ENCODE measurements around the gene FBXL17. TPM values are rescaled to one million over a fixed set of nuclear protein-coding genes. Genes with fewer than 3 reads are reported as not detected.

The FBXL17 gene
- total RNA-seq, 2 experiments from 2014 or later, result 3.1 to 6.6 TPM

- ChIA-PET POLR2A (no interaction called here), CTCF (no interaction called here)
- Mint-ChIP-seq H3K4me1 (peaks cover 11% of the 10 kb centered on the region), H3K27me3 (no peaks in the 10 kb centered on the region), H3K4me3 (no peak overlapping the region), H3K9me3 (ENCODE audit: low read depth) (no peaks in the 10 kb centered on the region), H3K36me3 (ENCODE audit: low read depth) (no peaks in the 10 kb centered on the region), H3K27ac (no peak overlapping the region)
- intact Hi-C loops (cut with DNase I, micrococcal nuclease), result loop anchor here in 1 of 2 experiments (5.0 kb wide), 1 partner anchor 783 kb away; no protein-coding TSS in a partner anchor
- DNase-seq (no peak), ATAC-seq (no peak)
These were observed 117.4 kb downstream of the FBXL17 start for GRCh38 chr5:108264533-108264932.

- intact Hi-C loops (cut with DNase I, micrococcal nuclease), result loop anchor here in 1 of 2 experiments (5.0 kb wide), 1 partner anchor 784 kb away; no protein-coding TSS in a partner anchor
- ChIA-PET POLR2A (no interaction called here), CTCF (interaction anchor here (4.9 to 6.2 kb wide), 2 partner anchors 8 to 80 kb away, joined by 23 to 96 read pairs; no protein-coding TSS in a partner anchor)
- Mint-ChIP-seq H3K4me3 (no peak overlapping the region), H3K27me3 (no peaks in the 10 kb centered on the region), H3K36me3 (ENCODE audit: low read depth) (no peaks in the 10 kb centered on the region), H3K9me3 (ENCODE audit: low read depth) (no peaks in the 10 kb centered on the region), H3K27ac (no peak overlapping the region), H3K4me1 (peaks cover 13% of the 10 kb centered on the region)
- ATAC-seq (no peak), DNase-seq (no peak)
These were observed 118.6 kb downstream of the FBXL17 start for GRCh38 chr5:108263338-108263737.

GRCh38 chr5:108260858-108261170 lies 121.1 kb downstream of the FBXL17 start:
- H3K4me3 Mint-ChIP-seq, result no peak overlapping the region
- CTCF ChIA-PET, result interaction anchor here (0.6 to 6.2 kb wide), 20 partner anchors 9 to 647 kb away, joined by 3 to 96 read pairs (median 4); no protein-coding TSS in a partner anchor

DNA sequence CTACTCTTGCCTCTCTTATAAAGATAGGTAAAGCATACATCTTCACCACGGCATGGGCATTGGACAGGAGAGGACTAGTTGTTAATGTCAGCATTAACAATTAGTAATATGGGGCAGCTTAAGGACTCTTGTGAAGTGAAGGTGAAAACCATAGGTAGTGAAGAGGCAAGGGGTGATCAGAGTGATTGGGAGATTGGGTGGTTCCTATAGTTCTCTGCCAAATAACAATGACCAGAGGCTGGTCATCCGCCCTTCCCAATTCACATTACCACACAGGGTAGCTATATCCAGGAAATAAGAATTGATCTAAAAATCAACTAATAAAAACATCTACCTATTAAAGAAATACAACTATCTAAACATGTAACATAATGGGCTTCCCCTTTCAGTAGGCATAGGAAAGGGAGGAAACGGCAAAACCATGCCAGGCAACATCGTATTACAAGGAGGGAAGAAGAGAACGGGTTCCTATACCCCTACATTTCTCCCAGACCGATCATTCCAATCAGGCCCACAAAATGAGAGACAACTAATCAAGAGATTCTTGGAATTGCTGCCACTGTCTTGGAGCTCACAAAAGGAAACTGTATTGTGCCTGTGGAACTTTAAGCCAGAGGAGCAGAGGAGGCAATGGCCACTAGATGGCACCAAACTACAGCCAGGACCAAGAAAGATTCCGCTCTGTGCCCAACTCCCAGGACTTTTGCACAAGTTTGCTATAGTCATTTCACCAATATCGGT lies 121.6 kb downstream of the FBXL17 start:
- H3K27ac Mint-ChIP-seq, result no peak overlapping the region
- ATAC-seq (peak; percentile 90), DNase-seq (peak; percentile 83)
- peak overlapping the region; percentile 32 for H3K4me3 Mint-ChIP-seq
- intact Hi-C loops (cut with DNase I, micrococcal nuclease), result loop anchor here (1.0 to 5.0 kb wide), 2 partner anchors 85 to 787 kb away; no protein-coding TSS in a partner anchor
- no peaks in the 10 kb centered on the region for H3K9me3 Mint-ChIP-seq (ENCODE audit: low read depth)
- no peaks in the 10 kb centered on the region for H3K27me3 Mint-ChIP-seq
- H3K36me3 Mint-ChIP-seq (ENCODE audit: low read depth), result no peaks in the 10 kb centered on the region
- ChIA-PET CTCF (interaction anchor here (0.5 to 6.2 kb wide), 30 partner anchors 8 to 1562 kb away, joined by 3 to 96 read pairs (median 3); no protein-coding TSS in a partner anchor), POLR2A (no interaction called here)
- peaks cover 12% of the 10 kb centered on the region for H3K4me1 Mint-ChIP-seq

More at GRCh38 chr5:108260858-108261170, 121.1 kb downstream of the FBXL17 start:
- DNase-seq, result no peak
- POLR2A ChIA-PET, result no interaction called here
- no peaks in the 10 kb centered on the region for H3K36me3 Mint-ChIP-seq (ENCODE audit: low read depth)
- H3K9me3 Mint-ChIP-seq (ENCODE audit: low read depth), result no peaks in the 10 kb centered on the region
- no peak overlapping the region for H3K27ac Mint-ChIP-seq
- no peaks in the 10 kb centered on the region for H3K27me3 Mint-ChIP-seq
- ATAC-seq, result no peak
- intact Hi-C loops (cut with DNase I, micrococcal nuclease), result loop anchor here (1.0 to 5.0 kb wide), 2 partner anchors 84 to 786 kb away; no protein-coding TSS in a partner anchor
- H3K4me1 Mint-ChIP-seq, result peaks cover 13% of the 10 kb centered on the region

- DNase-seq (no peak), ATAC-seq (no peak)
- H3K4me3 Mint-ChIP-seq, result no peak overlapping the region
- H3K9me3 Mint-ChIP-seq (ENCODE audit: low read depth), result no peaks in the 10 kb centered on the region
- POLR2A ChIA-PET, result interaction anchor here (0.6 kb wide), 1 partner anchor 1612 kb away, joined by 5 read pairs; no protein-coding TSS in a partner anchor
- CTCF ChIA-PET, result interaction anchor here (0.6 to 6.2 kb wide), 13 partner anchors 7 to 1074 kb away, joined by 3 to 96 read pairs (median 3); no protein-coding TSS in a partner anchor
- intact Hi-C loops (cut with DNase I, micrococcal nuclease), result no loop called here
- H3K27me3 Mint-ChIP-seq, result no peaks in the 10 kb centered on the region
- H3K27ac Mint-ChIP-seq, result no peak overlapping the region
- no peaks in the 10 kb centered on the region for H3K36me3 Mint-ChIP-seq (ENCODE audit: low read depth)
- H3K4me1 Mint-ChIP-seq, result peaks cover 10% of the 10 kb centered on the region
These were observed 122.6 kb downstream of the FBXL17 start for GRCh38 chr5:108259306-108259705.

GRCh38 chr5:108257996-108258395 lies 123.9 kb downstream of the FBXL17 start:
- intact Hi-C loops (cut with DNase I, micrococcal nuclease), result no loop called here
- ChIA-PET POLR2A (no interaction called here), CTCF (interaction anchor here (1.1 to 6.2 kb wide), 2 partner anchors 16 to 86 kb away, joined by 3 to 96 read pairs; no protein-coding TSS in a partner anchor)
- Mint-ChIP-seq H3K9me3 (ENCODE audit: low read depth) (no peaks in the 10 kb centered on the region), H3K4me3 (no peak overlapping the region), H3K4me1 (peaks cover 10% of the 10 kb centered on the region), H3K27ac (no peak overlapping the region), H3K36me3 (ENCODE audit: low read depth) (no peaks in the 10 kb centered on the region), H3K27me3 (no peaks in the 10 kb centered on the region)
- no peak for DNase-seq
- no peak for ATAC-seq

- no peaks in the 10 kb centered on the region for H3K27me3 Mint-ChIP-seq
- no peak for ATAC-seq
- peaks cover 4% of the 10 kb centered on the region for H3K4me1 Mint-ChIP-seq
- H3K4me3 Mint-ChIP-seq, result no peak overlapping the region
- intact Hi-C loops (cut with DNase I, micrococcal nuclease), result no loop called here
- ChIA-PET CTCF (no interaction called here), POLR2A (no interaction called here)
- no peaks in the 10 kb centered on the region for H3K36me3 Mint-ChIP-seq (ENCODE audit: low read depth)
- no peak for DNase-seq
- H3K9me3 Mint-ChIP-seq (ENCODE audit: low read depth), result no peaks in the 10 kb centered on the region
- no peak overlapping the region for H3K27ac Mint-ChIP-seq
These were observed 126.4 kb downstream of the FBXL17 start for GRCh38 chr5:108255468-108255867.

DNA sequence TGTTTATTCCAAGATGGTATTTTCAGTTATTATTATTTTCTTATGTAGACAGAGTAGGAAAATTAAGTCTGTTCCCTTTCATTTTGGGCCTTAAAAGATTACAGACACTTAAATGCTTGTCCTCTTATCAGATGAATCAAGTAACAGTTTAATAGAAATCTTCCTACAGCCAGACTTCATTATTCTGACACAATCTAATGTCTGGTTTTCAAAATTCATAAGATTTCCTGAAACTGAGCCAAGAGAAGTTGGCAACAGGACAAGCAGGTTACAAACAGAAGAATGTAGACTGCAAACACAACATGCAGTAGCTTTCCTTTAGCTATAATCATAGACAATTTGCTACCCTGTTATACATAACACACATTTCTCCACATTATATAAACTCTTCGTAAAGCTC lies 130.5 kb downstream of the FBXL17 start:
- DNase-seq (no peak), ATAC-seq (no peak)
- Mint-ChIP-seq H3K27ac (no peak overlapping the region), H3K9me3 (ENCODE audit: low read depth) (no peaks in the 10 kb centered on the region), H3K4me1 (no peaks in the 10 kb centered on the region), H3K27me3 (no peaks in the 10 kb centered on the region), H3K36me3 (ENCODE audit: low read depth) (no peaks in the 10 kb centered on the region), H3K4me3 (no peak overlapping the region)
- intact Hi-C loops (cut with DNase I, micrococcal nuclease), result no loop called here
- ChIA-PET CTCF (interaction anchor here (2.1 kb wide), 1 partner anchor 9 kb away, joined by 9 read pairs; no protein-coding TSS in a partner anchor), POLR2A (no interaction called here)

DNA sequence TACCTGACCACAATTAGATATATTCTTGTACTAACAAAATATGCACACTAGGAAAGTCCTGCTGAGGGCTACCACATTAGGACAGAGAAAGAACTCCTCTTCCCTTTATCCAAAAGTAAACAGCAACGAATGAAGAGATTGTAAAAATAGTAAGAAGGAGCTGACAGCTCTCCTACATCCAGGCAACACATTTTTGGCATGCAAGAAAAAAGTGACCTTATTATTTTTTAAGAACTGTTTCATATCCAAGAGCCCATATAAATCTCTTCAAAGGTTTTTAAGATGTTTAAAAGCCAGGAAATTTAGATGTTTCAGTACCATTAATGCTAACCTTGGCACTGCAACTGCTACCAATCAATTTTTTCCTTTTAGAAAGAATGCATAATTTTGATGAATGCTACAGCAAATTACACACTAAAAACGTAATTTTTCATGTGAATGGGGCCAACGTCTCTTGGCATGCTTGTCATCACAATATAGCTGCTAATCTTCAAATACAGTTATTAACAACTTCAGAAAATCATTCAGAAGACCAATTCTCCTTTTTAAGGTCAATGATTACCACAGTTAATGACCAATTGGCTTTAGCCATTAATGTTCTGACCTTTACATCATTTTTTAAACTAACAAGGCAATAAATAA lies 132.0 kb downstream of the FBXL17 start:
- intact Hi-C loops (cut with DNase I, micrococcal nuclease), result no loop called here
- H3K9me3 Mint-ChIP-seq (ENCODE audit: low read depth), result no peaks in the 10 kb centered on the region
- H3K27me3 Mint-ChIP-seq, result no peaks in the 10 kb centered on the region
- H3K36me3 Mint-ChIP-seq (ENCODE audit: low read depth), result no peaks in the 10 kb centered on the region
- CTCF ChIA-PET, result interaction anchor here (0.6 to 1.2 kb wide), 2 partner anchors 96 to 1909 kb away, joined by 3 to 4 read pairs; no protein-coding TSS in a partner anchor
- DNase-seq, result no peak
- no peaks in the 10 kb centered on the region for H3K4me1 Mint-ChIP-seq
- no peak for ATAC-seq
- POLR2A ChIA-PET, result no interaction called here
- no peak overlapping the region for H3K4me3 Mint-ChIP-seq
- H3K27ac Mint-ChIP-seq, result no peak overlapping the region

GRCh38 chr5:108249095-108249784 lies 132.7 kb downstream of the FBXL17 start:
- H3K27ac Mint-ChIP-seq, result no peak overlapping the region
- no peak for DNase-seq
- intact Hi-C loops (cut with DNase I, micrococcal nuclease), result no loop called here
- H3K36me3 Mint-ChIP-seq (ENCODE audit: low read depth), result no peaks in the 10 kb centered on the region
- ATAC-seq, result no peak
- H3K9me3 Mint-ChIP-seq (ENCODE audit: low read depth), result no peaks in the 10 kb centered on the region
- H3K4me1 Mint-ChIP-seq, result no peaks in the 10 kb centered on the region
- H3K4me3 Mint-ChIP-seq, result no peak overlapping the region
- ChIA-PET CTCF (interaction anchor here (0.6 to 1.2 kb wide), 4 partner anchors 11 to 1909 kb away, joined by 3 to 4 read pairs (median 3); no protein-coding TSS in a partner anchor), POLR2A (no interaction called here)
- no peaks in the 10 kb centered on the region for H3K27me3 Mint-ChIP-seq
